Nephron progenitor cell (in vitro differentiated cells): ENCODE data around the gene TMCO4.

ENCODE experiments used
- DNase-seq: peaks from one replicate; pipeline ENCODE4 v3.0.0; 2021
- H3K27ac Mint-ChIP-seq: 2 replicates; pipeline ENCODE4 v1.8.0; 2021; ENCODE audit warnings: mild to moderate bottlenecking, moderate library complexity, mixed read lengths
- H3K27me3 Mint-ChIP-seq: 2 replicates; pipeline ENCODE4 v1.8.0; 2021; ENCODE audit warnings: mild to moderate bottlenecking, low read depth, mixed read lengths; ENCODE audit not compliant: poor library complexity
- H3K36me3 Mint-ChIP-seq: 2 replicates; pipeline ENCODE4 v1.8.0; 2021; ENCODE audit warnings: low read depth, mixed read lengths
- H3K4me1 Mint-ChIP-seq: 2 replicates; pipeline ENCODE4 v1.8.0; 2021; ENCODE audit warnings: mixed read lengths
- H3K4me3 Mint-ChIP-seq: 2 replicates; pipeline ENCODE4 v1.8.0; 2021; ENCODE audit warnings: mild to moderate bottlenecking, moderate library complexity, mixed read lengths
- H3K9me3 Mint-ChIP-seq: 2 replicates; pipeline ENCODE4 v1.8.0; 2021; ENCODE audit warnings: mild to moderate bottlenecking, moderate library complexity, mixed read lengths
- CTCF ChIP-seq: fragments of 200-600 bp; sonication (generic); IDR thresholded peaks from 2 replicates; pipeline ENCODE4 v1.5.0; 2021; ENCODE audit warnings: antibody characterized with exemption

The TMCO4 gene

GRCh38 chr1:19747761-19748160, 52.0 kb downstream of the TMCO4 start:
- Mint-ChIP-seq H3K9me3 (no peaks in the 10 kb centered on the region), H3K27me3 (peaks cover 40% of the 10 kb centered on the region), H3K36me3 (no peaks in the 10 kb centered on the region)

GRCh38 chr1:19744886-19745285, 54.8 kb downstream of the TMCO4 start:
- H3K27ac Mint-ChIP-seq, result no peak overlapping the region
- no peak for DNase-seq
- peaks cover 38% of the 10 kb centered on the region for H3K27me3 Mint-ChIP-seq
- H3K36me3 Mint-ChIP-seq, result no peaks in the 10 kb centered on the region
- no peak overlapping the region for H3K4me3 Mint-ChIP-seq
- no peaks in the 10 kb centered on the region for H3K4me1 Mint-ChIP-seq
- no peak for TF ChIP-seq CTCF
- no peaks in the 10 kb centered on the region for H3K9me3 Mint-ChIP-seq

More at GRCh38 chr1:19747761-19748160, 52.0 kb downstream of the TMCO4 start:
- DNase-seq, result no peak
- Mint-ChIP-seq H3K4me1 (peaks cover 15% of the 10 kb centered on the region), H3K4me3 (no peak overlapping the region), H3K27ac (no peak overlapping the region)
- no peak for TF ChIP-seq CTCF

GRCh38 chr1:19744335-19744743, 55.4 kb downstream of the TMCO4 start:
- Mint-ChIP-seq H3K27ac (no peak overlapping the region), H3K4me3 (no peak overlapping the region), H3K9me3 (no peaks in the 10 kb centered on the region), H3K4me1 (no peaks in the 10 kb centered on the region), H3K27me3 (peaks cover 41% of the 10 kb centered on the region), H3K36me3 (no peaks in the 10 kb centered on the region)
- DNase-seq, result no peak
- no peak for TF ChIP-seq CTCF

GRCh38 chr1:19743793-19744192, 55.9 kb downstream of the TMCO4 start:
- no peak for TF ChIP-seq CTCF
- Mint-ChIP-seq H3K9me3 (no peaks in the 10 kb centered on the region), H3K27ac (no peak overlapping the region), H3K36me3 (no peaks in the 10 kb centered on the region), H3K4me3 (no peak overlapping the region), H3K4me1 (no peaks in the 10 kb centered on the region), H3K27me3 (peaks cover 46% of the 10 kb centered on the region)
- no peak for DNase-seq

GRCh38 chr1:19743180-19743579, 56.5 kb downstream of the TMCO4 start:
- no peak for TF ChIP-seq CTCF
- Mint-ChIP-seq H3K27me3 (peaks cover 42% of the 10 kb centered on the region), H3K9me3 (no peaks in the 10 kb centered on the region), H3K27ac (no peak overlapping the region), H3K4me1 (no peaks in the 10 kb centered on the region), H3K36me3 (no peaks in the 10 kb centered on the region), H3K4me3 (no peak overlapping the region)
- DNase-seq, result no peak

GRCh38 chr1:19739628-19740027, 60.1 kb downstream of the TMCO4 start:
- DNase-seq, result no peak

More at GRCh38 chr1:19739628-19740027, 60.1 kb downstream of the TMCO4 start:
- H3K27me3 Mint-ChIP-seq, result peaks cover 47% of the 10 kb centered on the region
- no peaks in the 10 kb centered on the region for H3K9me3 Mint-ChIP-seq
- H3K4me1 Mint-ChIP-seq, result no peaks in the 10 kb centered on the region
- no peak for TF ChIP-seq CTCF
- H3K4me3 Mint-ChIP-seq, result no peak overlapping the region
- no peaks in the 10 kb centered on the region for H3K36me3 Mint-ChIP-seq
- H3K27ac Mint-ChIP-seq, result no peak overlapping the region
